ENCODE data around the gene ACBD4.

- no peak for TF ChIP-seq CTCF (IDR thresholded peaks at IDR 0.05)
- no peak for TF ChIP-seq POLR2A (IDR thresholded peaks at IDR 0.05)
These were observed 37.2 kb upstream of the ACBD4 start for GRCh38 chr17:45098081-45098868.
